Vagina (tissue), 2 donors: ENCODE measurements around the gene CLEC18A. TPM values are rescaled to one million over a fixed set of nuclear protein-coding genes. Genes with fewer than 3 reads are reported as not detected.
A peak's percentile ranks its signal among the peaks of the same experiment; 100 is the strongest.

Source experiments
- DNase-seq, 2 donors: peaks; one replicate each; pipeline ENCODE4 v3.0.0-alpha.2; 2017; ENCODE audit errors: extremely low spot score in 2 of 2
- H3K27ac ChIP-seq: fragments of 200-600 bp; sonication (generic); one replicate; pipeline ENCODE4 v1.5.1; 2019
- H3K27me3 ChIP-seq: fragments of 200-600 bp; sonication (generic); one replicate; pipeline ENCODE4 v1.5.1; 2019
- H3K36me3 ChIP-seq, 2 donors: fragments of 200-600 bp; sonication (generic); one replicate each; pipeline ENCODE4 v1.5.1; 2017 to 2019
- H3K4me1 ChIP-seq: fragments of 200-600 bp; sonication (generic); one replicate; pipeline ENCODE4 v1.5.1; 2019
- H3K4me3 ChIP-seq, 2 donors: fragments of 200-600 bp; sonication (generic); 1 replicate in 1 of 2; 2 replicates in 1 of 2; pipeline ENCODE4 v1.5.1; 2016 to 2019
- H3K9me3 ChIP-seq: fragments of 200-600 bp; sonication (generic); one replicate; pipeline ENCODE4 v1.5.1; 2019
- CTCF ChIP-seq, 3 experiments: fragments of 450-650 bp in 2 of 3; fragments of 200-600 bp in 1 of 3; sonication (generic) in 1 of 3; IDR thresholded peaks; one replicate each; pipeline ENCODE4 v1.5.1; 2017 to 2019; ENCODE audit warnings: antibody characterized with exemption in 3 of 3, mild to moderate bottlenecking in 2 of 3, moderate library complexity in 2 of 3
- POLR2A ChIP-seq, 2 donors: fragments of 450-650 bp; IDR thresholded peaks; one replicate each; pipeline ENCODE4 v1.6.1; 2017; ENCODE audit warnings: antibody characterized with exemption in 2 of 2, mild to moderate bottlenecking in 2 of 2, moderate library complexity in 2 of 2
- POLR2AphosphoS5 ChIP-seq, 2 donors: sonication (generic); formaldehyde crosslinking; IDR thresholded peaks; one replicate each; pipeline ENCODE4 v1.9.0; 2017; ENCODE audit warnings: antibody characterized with exemption in 2 of 2, mild to moderate bottlenecking in 2 of 2, low read depth in 1 of 2; ENCODE audit not compliant: insufficient read depth in 1 of 2
- intact Hi-C: fragments of 100-400 bp; cut with DNase I; formaldehyde crosslinking; loops from one replicate; pipeline ENCODE4 v1.15.1; 2023
- total RNA-seq: library from RNA; depleted of rRNA; stranded (reverse); fragments of >200 nt; gene quantifications from one replicate; pipeline ENCODE4 v1.2.3, GENCODE V29; 2016

Gene CLEC18A
- total RNA-seq, 1 donor from 2014 or later = 1.2 TPM

GRCh38 chr16:69939821-69940585 is 11.1 kb upstream of the CLEC18A start:
- TF ChIP-seq POLR2A (IDR thresholded peaks at IDR 0.05) (no peak), POLR2AphosphoS5 (IDR thresholded peaks at IDR 0.05; ENCODE audit: insufficient read depth in 1 of 2, low read depth in 1 of 2) (no peak), CTCF (IDR thresholded peaks at IDR 0.05) (no peak)
- Histone ChIP-seq H3K9me3 (no peaks in the 10 kb centered on the region), H3K4me1 (peaks cover 9% of the 10 kb centered on the region), H3K36me3 (peaks cover 0 to 51% of the 10 kb centered on the region in 2 donors), H3K4me3 (no peak overlapping the region), H3K27me3 (no peaks in the 10 kb centered on the region), H3K27ac (no peak overlapping the region)
- DNase-seq = no peak
- intact Hi-C loops = no loop called here

DNA sequence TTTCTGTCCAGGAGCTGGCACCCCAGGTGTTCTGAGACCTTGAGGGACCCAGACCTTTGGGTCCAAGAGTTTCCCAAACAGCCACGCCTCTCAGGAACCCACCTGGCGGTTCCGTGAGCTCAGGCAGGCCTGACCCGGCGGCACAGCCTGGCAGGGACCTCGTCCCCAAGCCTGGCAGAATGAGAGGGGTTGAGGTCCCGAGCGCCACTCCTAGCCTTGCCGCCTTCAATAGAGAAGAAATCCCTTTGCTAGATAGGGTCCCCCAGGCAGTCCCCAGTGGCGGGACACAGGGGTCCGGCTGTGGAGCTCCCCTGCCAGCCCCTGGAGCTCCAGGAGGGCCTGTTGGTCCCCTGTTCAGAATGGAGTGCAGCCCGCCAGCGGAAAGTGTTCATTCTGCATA is 10.5 kb upstream of the CLEC18A start:
- intact Hi-C loops = no loop called here
- H3K36me3 ChIP-seq = peaks cover 0 to 44% of the 10 kb centered on the region in 2 donors

DNA sequence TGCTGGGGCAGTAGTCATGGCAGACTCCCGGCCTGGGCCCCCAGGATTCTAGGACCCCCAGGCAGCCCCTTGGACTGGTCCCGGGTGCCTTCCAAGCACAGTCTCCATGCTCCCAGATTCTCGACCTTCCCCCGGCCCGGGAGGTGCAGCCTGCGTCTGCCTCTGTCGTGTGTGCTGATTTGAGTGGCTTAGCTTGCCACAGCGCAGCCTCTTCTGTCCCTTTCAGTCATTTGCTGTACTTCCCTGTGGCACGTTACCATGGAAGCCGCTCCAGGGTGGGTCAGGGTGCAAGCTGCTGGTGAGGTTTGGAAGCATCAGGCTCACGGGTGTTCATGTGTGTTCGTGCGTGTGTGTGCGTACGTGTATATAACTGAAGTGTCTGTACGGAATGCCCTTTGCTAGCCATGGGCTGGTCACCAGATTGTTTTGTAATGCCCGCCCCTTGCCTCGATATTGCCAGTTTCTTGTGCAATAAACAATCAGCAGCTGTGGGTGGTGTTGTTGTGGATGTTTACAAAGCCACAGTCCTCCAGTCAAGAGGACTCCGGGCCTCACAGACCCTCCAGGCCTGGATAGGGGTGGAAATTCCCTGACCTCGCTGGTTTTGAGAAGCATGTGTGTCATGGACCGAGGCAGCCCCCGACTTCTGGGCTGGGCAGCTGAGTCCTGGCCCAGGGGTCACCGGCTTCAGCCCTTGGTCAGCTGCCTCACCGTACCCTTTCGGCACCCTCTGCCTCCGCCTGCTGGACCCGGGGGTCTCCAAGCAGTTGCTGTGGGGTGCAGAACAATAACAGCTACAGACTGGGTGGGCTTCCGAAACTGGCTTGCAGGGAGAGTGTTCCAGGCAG is 9.7 kb upstream of the CLEC18A start:
- no peak for DNase-seq
- no peaks in the 10 kb centered on the region for H3K9me3 ChIP-seq
- H3K27ac ChIP-seq = peak overlapping the region; percentile 39

More for the DNA sequence above, 10.5 kb upstream of the CLEC18A start:
- TF ChIP-seq CTCF (IDR thresholded peaks at IDR 0.05) (no peak), POLR2A (IDR thresholded peaks at IDR 0.05) (no peak), POLR2AphosphoS5 (IDR thresholded peaks at IDR 0.05; ENCODE audit: insufficient read depth in 1 of 2, low read depth in 1 of 2) (no peak)
- DNase-seq = no peak
- Histone ChIP-seq H3K9me3 (no peaks in the 10 kb centered on the region), H3K4me1 (peaks cover 9% of the 10 kb centered on the region), H3K27me3 (no peaks in the 10 kb centered on the region), H3K27ac (peak overlapping the region; percentile 39), H3K4me3 (no peak overlapping the region)

GRCh38 chr16:69942099-69942491 is 9.0 kb upstream of the CLEC18A start:
- Histone ChIP-seq H3K4me3 (no peak overlapping the region), H3K4me1 (peaks cover 9% of the 10 kb centered on the region), H3K27ac (no peak overlapping the region), H3K27me3 (no peaks in the 10 kb centered on the region), H3K9me3 (no peaks in the 10 kb centered on the region), H3K36me3 (peaks cover 0 to 30% of the 10 kb centered on the region in 2 donors)
- intact Hi-C loops = no loop called here
- TF ChIP-seq POLR2A (IDR thresholded peaks at IDR 0.05) (no peak), CTCF (IDR thresholded peaks at IDR 0.05) (no peak), POLR2AphosphoS5 (IDR thresholded peaks at IDR 0.05; ENCODE audit: insufficient read depth in 1 of 2, low read depth in 1 of 2) (no peak)
- no peak for DNase-seq

More for the DNA sequence above, 9.7 kb upstream of the CLEC18A start:
- peaks cover 9% of the 10 kb centered on the region for H3K4me1 ChIP-seq
- no peak overlapping the region for H3K4me3 ChIP-seq
- intact Hi-C loops = no loop called here
- TF ChIP-seq POLR2A (IDR thresholded peaks at IDR 0.05) = no peak
- peak in 1 of 2 donors; percentile 21 for TF ChIP-seq POLR2AphosphoS5 (IDR thresholded peaks at IDR 0.05; ENCODE audit: insufficient read depth in 1 of 2, low read depth in 1 of 2)
- TF ChIP-seq CTCF (IDR thresholded peaks at IDR 0.05) = no peak
- peaks cover 0 to 36% of the 10 kb centered on the region in 2 donors for H3K36me3 ChIP-seq
- no peaks in the 10 kb centered on the region for H3K27me3 ChIP-seq
